Peyer's patch (tissue), 4 donors: ENCODE results near the gene MAP2K2.

Experiments used
- CTCF ChIP-seq, 6 experiments: fragments of 450-650 bp in 4 of 6; fragments of 200-600 bp in 2 of 6; sonication (generic) in 1 of 6; IDR thresholded peaks; one replicate each; pipeline ENCODE4 v1.5.1; 2017 to 2019; ENCODE audit warnings: antibody characterized with exemption in 6 of 6, mild to moderate bottlenecking in 3 of 6, moderate library complexity in 1 of 6
- POLR2A ChIP-seq, 2 donors: fragments of 450-650 bp; IDR thresholded peaks; one replicate each; pipeline ENCODE4 v1.5.1; 2017; ENCODE audit warnings: antibody characterized with exemption in 2 of 2, mild to moderate bottlenecking in 2 of 2, moderate library complexity in 2 of 2

GRCh38 chr19:4084547-4084877 lies 39.4 kb downstream of the MAP2K2 start:
- TF ChIP-seq POLR2A (IDR thresholded peaks at IDR 0.05) (no peak), CTCF (IDR thresholded peaks at IDR 0.05) (no peak)
